K562 (cell line): ENCODE data around the gene RDH5. TPM values are rescaled to one million over a fixed set of nuclear protein-coding genes. Genes with fewer than 3 reads are reported as not detected.

Source experiments
- CBFA2T2 ChIP-seq: fragments of 450-650 bp; conservative IDR thresholded peaks from 2 replicates; pipeline ENCODE4 v1.6.1; 2017; ENCODE audit warnings: mild to moderate bottlenecking
- CBFA2T3 ChIP-seq: fragments of 450-650 bp; IDR thresholded peaks from 2 replicates; pipeline ENCODE4 v1.6.1; 2017
- EGR1 ChIP-seq: fragments of 450-650 bp; conservative IDR thresholded peaks from 2 replicates; pipeline ENCODE4 v1.6.1; 2017; ENCODE audit warnings: mild to moderate bottlenecking
- POLR2G ChIP-seq: fragments of 200-400 bp; formaldehyde crosslinking; IDR thresholded peaks from 2 replicates; pipeline ENCODE4 v1.6.1; 2017; ENCODE audit warnings: low read depth, mild to moderate bottlenecking, antibody characterized with exemption, low read length, moderate library complexity
- RAD21 ChIP-seq, 2 experiments: fragments of 250-450 bp in 1 of 2; fragments of 450-650 bp in 1 of 2; sonication (Bioruptor Pico) in 1 of 2; formaldehyde crosslinking in 1 of 2; IDR thresholded peaks in 1 of 2; conservative IDR thresholded peaks in 1 of 2; 2 replicates each; pipeline versions ENCODE4 v1.4.0 to v1.8.0; 2020 to 2022; ENCODE audit warnings: mild to moderate bottlenecking in 2 of 2, moderate library complexity in 1 of 2
- SMAD2 ChIP-seq: fragments of 150-350 bp; IDR thresholded peaks from 2 replicates; pipeline ENCODE4 v1.6.1; 2014; ENCODE audit warnings: low read depth, mild to moderate bottlenecking, low read length
- ZBTB33 ChIP-seq: sonication (generic); formaldehyde crosslinking; IDR thresholded peaks from 2 replicates; pipeline ENCODE4 v1.8.1; 2023; ENCODE audit warnings: mild to moderate bottlenecking, missing genetic modification reagents
- ZNF316 ChIP-seq: fragments of 450-650 bp; IDR thresholded peaks from 2 replicates; pipeline ENCODE4 v1.6.1; 2016
- polyA plus RNA-seq, 8 experiments: library from polyadenylated mRNA; depleted of rRNA in 4 of 8; stranded (reverse) in 5 of 8; unstranded in 3 of 8; fragments of >200 nt; fragmentation: Nextera tagmentation in 2 of 8; fragmentation: Illumina TruSeq in 1 of 8; extraction: Ambion mirVana in 2 of 8; extraction: Trizol in 1 of 8; gene quantifications; 2 replicates each; pipeline versions ENCODE4 v1.2.1 to v1.2.3, GENCODE V29; 2011 to 2014; ENCODE audit warnings: inconsistent platforms in 1 of 8, missing spikeins in 1 of 8
- total RNA-seq, 7 experiments: library from RNA; depleted of rRNA in 6 of 7; stranded (reverse); fragments of >200 nt in 6 of 7; fragmentation: Illumina TruSeq in 2 of 7; extraction: Trizol in 2 of 7; gene quantifications; 2 replicates each; pipeline versions ENCODE4 v1.2.1 to v1.2.3, GENCODE V29; 2011 to 2021; ENCODE audit warnings: low replicate concordance in 1 of 7

The RDH5 gene
- total and polyA plus RNA-seq, 9 of the 15 experiments (the other 6 are each of a cell fraction or from before 2014, with no cell fraction given): 0.28 to 2.0 (median 1.1) TPM; not detected in 1

- peak; percentile 91 for TF ChIP-seq ZBTB33 (CRISPR knock-in tag)
- peak; percentile 34; the same call in 1 of the 2 replicates for TF ChIP-seq CBFA2T2
- peak; percentile 35 to 64; a peak in 2 of 4 replicates for TF ChIP-seq RAD21 (CRISPR knock-in tag; conservative IDR thresholded peaks at IDR 0.05 in 1 of 2, IDR thresholded peaks at IDR 0.05 in 1 of 2)
- peak; percentile 48; the same call in 1 of the 2 replicates for TF ChIP-seq POLR2G
- no peak for TF ChIP-seq ZNF316
- TF ChIP-seq EGR1: 0 out of 2 replicates have a peak, but pooled peaks have one; percentile 6
- no peak for TF ChIP-seq SMAD2
- peak; percentile 45 for TF ChIP-seq CBFA2T3
Measured at GRCh38 chr12:55720894-55721444, 776 bp downstream of the RDH5 start (continued).
